Measurements from ENCODE around the gene TMEM130. TPM values are rescaled to one million over a fixed set of nuclear protein-coding genes. Genes with fewer than 3 reads are reported as not detected.
"Not testable (repeated sequence)": the region's sequence is repeated elsewhere in the genome, so short reads cannot be mapped to it uniquely, and the experiment has no call there.

The TMEM130 gene
- total RNA-seq, 4 donors from 2014 or later = 0.12 to 0.57 TPM; not detected in 2

DNA sequence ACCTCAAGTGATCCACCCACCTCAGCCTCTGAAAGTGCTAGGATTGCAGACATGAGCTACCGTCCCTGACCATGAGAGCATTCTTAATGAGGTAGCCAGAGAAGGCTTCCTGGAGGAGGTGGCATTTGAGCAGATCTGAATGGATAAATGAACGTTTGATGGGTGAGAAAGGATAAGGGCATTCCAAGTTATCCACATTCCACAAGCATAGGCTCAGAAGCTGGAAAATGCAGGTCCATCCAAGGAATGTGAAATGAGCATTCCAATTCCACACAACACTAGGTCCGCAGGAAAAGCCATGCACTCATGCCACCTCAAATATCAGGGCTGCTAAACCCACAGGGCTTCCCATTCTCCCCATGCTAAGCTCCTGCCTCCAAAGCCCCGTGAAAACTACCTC is 17.0 kb downstream of the TMEM130 start:
- intact Hi-C loops (cut with DNase I) = no loop called here
- peaks cover 0 to 7% (median 0%) of the 10 kb centered on the region in 4 donors for H3K27me3 ChIP-seq
- TF ChIP-seq CTCF (IDR thresholded peaks at IDR 0.05) (no peak), POLR2A (IDR thresholded peaks at IDR 0.05) (no peak)
- no peak overlapping the region for H3K4me3 ChIP-seq
- no peaks in the 10 kb centered on the region for H3K36me3 ChIP-seq
- DNase-seq = no peak
- H3K27ac ChIP-seq = no peak overlapping the region
- peaks cover 0 to 21% (median 3%) of the 10 kb centered on the region in 3 donors for H3K9me3 ChIP-seq
- 42 to 66% methylated on average over 4 of the region's 4 CpGs for WGBS, 2 donors
- no peaks in the 10 kb centered on the region for H3K4me1 ChIP-seq

GRCh38 chr7:98848918-98849317 is 20.9 kb downstream of the TMEM130 start:
- Histone ChIP-seq H3K4me1 (no peaks in the 10 kb centered on the region), H3K27ac (no peak overlapping the region), H3K9me3 (peaks cover 0 to 23% (median 3%) of the 10 kb centered on the region in 3 donors), H3K27me3 (no peaks in the 10 kb centered on the region), H3K4me3 (no peak overlapping the region), H3K36me3 (no peaks in the 10 kb centered on the region)
- DNase-seq = no peak
- intact Hi-C loops (cut with DNase I) = no loop called here
- no peak for TF ChIP-seq POLR2A (IDR thresholded peaks at IDR 0.05)
- no peak for TF ChIP-seq CTCF (IDR thresholded peaks at IDR 0.05)
- WGBS, 2 donors = 83 to 89% methylated on average over 2 to 3 of the region's 3 CpGs

DNA sequence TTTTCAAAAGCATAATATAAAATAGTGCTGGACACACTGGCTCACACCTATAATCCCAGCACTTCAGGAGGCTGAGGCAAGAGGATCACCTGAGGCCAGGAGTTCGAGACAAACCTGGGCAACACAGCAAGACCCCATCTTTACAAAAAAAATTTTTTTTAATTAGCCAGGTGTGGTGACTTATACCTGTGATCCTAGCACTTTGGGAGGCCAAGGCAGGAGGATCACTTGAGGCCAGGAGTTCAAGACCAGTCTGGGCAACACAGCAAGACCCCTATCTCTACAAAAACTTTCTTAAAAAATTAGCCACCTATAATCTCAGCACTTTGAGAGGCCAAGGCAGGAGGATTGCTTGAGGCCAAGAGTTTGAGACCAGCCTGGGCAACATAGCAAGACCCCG is 27.3 kb downstream of the TMEM130 start:
- 55 to 63% methylated on average over 1 to 2 of the region's 2 CpGs for WGBS, 2 donors
- not testable (repeated sequence) for H3K9me3 ChIP-seq, H3K27ac ChIP-seq, DNase-seq, H3K36me3 ChIP-seq, H3K4me1 ChIP-seq, H3K4me3 ChIP-seq
- peaks cover 0 to 33% (median 0%) of the 10 kb centered on the region in 4 donors for H3K27me3 ChIP-seq
- intact Hi-C loops (cut with DNase I) = loop anchor here (5.0 kb wide), 1 partner anchor 405 kb away; no protein-coding TSS in a partner anchor

- WGBS, 2 donors = 34 to 48% methylated on average over 8 to 9 of the region's 11 CpGs
- Histone ChIP-seq H3K4me1 (no peaks in the 10 kb centered on the region), H3K4me3 (no peak overlapping the region), H3K9me3 (no peaks in the 10 kb centered on the region), H3K36me3 (no peaks in the 10 kb centered on the region), H3K27ac (no peak overlapping the region), H3K27me3 (peaks cover 0 to 44% (median 0%) of the 10 kb centered on the region in 4 donors)
- DNase-seq = no peak
- intact Hi-C loops (cut with DNase I) = loop anchor here (5.0 kb wide), 1 partner anchor 404 kb away; no protein-coding TSS in a partner anchor
- TF ChIP-seq CTCF (IDR thresholded peaks at IDR 0.05) (peak; percentile 91 to 98 (median 94)), POLR2A (IDR thresholded peaks at IDR 0.05) (no peak)
Observed at GRCh38 chr7:98841179-98841997, 28.4 kb downstream of the TMEM130 start.

DNA sequence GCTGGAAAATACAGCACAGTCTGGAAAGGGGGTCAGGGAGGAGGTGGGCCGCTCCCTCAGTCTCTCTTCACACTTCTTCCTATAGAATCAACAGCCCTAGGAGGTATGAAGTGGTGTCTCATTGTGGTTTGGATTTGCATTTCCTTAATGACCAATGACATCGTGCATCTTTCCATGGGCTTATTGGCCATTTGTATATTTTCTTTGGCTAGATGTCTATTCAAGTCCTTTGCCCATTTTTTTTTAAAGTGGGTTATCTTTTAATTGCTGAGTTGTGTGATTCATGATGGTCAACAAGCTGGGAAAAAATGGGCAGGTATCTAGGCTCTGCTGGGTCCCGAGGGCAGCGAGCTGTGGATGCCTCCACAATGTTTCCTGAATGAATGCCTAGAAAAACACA is 29.1 kb downstream of the TMEM130 start:
- no peaks in the 10 kb centered on the region for H3K9me3 ChIP-seq
- peaks cover 0 to 51% (median 0%) of the 10 kb centered on the region in 4 donors for H3K27me3 ChIP-seq
- no peak overlapping the region for H3K27ac ChIP-seq
- no peaks in the 10 kb centered on the region for H3K4me1 ChIP-seq
- H3K4me3 ChIP-seq = no peak overlapping the region
- TF ChIP-seq CTCF (IDR thresholded peaks at IDR 0.05) (no peak), POLR2A (IDR thresholded peaks at IDR 0.05) (no peak)
- no peaks in the 10 kb centered on the region for H3K36me3 ChIP-seq
- intact Hi-C loops (cut with DNase I) = loop anchor here (5.0 kb wide), 1 partner anchor 403 kb away; no protein-coding TSS in a partner anchor
- DNase-seq = no peak
- WGBS, 2 donors = 38 to 46% methylated on average over 4 of the region's 4 CpGs
